D721Med (cell line): ENCODE data around the gene CALN1.

Experiments
- DNase-seq: peaks from one replicate; pipeline ENCODE4 v3.0.0; 2011; ENCODE audit warnings: low spot score; ENCODE audit not compliant: insufficient read length
- FAIRE-seq: peaks from 2 replicates; lab custom pipeline; 2011; peaks lifted over from hg19 to GRCh38; lab: Jason Lieb, UNC
- CTCF ChIP-seq: IDR thresholded peaks from 2 replicates; pipeline ENCODE4 v1.5.1; 2012; ENCODE audit warnings: mild to moderate bottlenecking, control low read depth; ENCODE audit not compliant: insufficient read depth; ENCODE audit errors: missing control alignments

CALN1 gene

GRCh38 chr7:71761336-71761735, 650.8 kb downstream of the CALN1 start:
- DNase-seq: no peak
- no peak for TF ChIP-seq CTCF
- FAIRE-seq: no peak

GRCh38 chr7:71754828-71755227, 657.3 kb downstream of the CALN1 start:
- DNase-seq (no peak), FAIRE-seq (no peak)
- no peak for TF ChIP-seq CTCF

- TF ChIP-seq CTCF: no peak
- FAIRE-seq (no peak), DNase-seq (no peak)
Observed at GRCh38 chr7:71753956-71754664, 658.0 kb downstream of the CALN1 start.

GRCh38 chr7:71753236-71753635, 658.9 kb downstream of the CALN1 start:
- TF ChIP-seq CTCF: no peak
- no peak for FAIRE-seq
- no peak for DNase-seq

GRCh38 chr7:71752171-71752935, 659.8 kb downstream of the CALN1 start:
- FAIRE-seq: no peak
- TF ChIP-seq CTCF: peak; percentile 68
- DNase-seq: peak; percentile 77

GRCh38 chr7:71750290-71750689, 661.8 kb downstream of the CALN1 start:
- no peak for DNase-seq
- FAIRE-seq: no peak
- TF ChIP-seq CTCF: no peak

GRCh38 chr7:71746006-71746405, 666.1 kb downstream of the CALN1 start:
- no peak for TF ChIP-seq CTCF
- DNase-seq (no peak), FAIRE-seq (no peak)
